Inflammatory macrophage treated with lipopolysaccharide for 1 hour (primary cell): ENCODE results near the gene ANKH.

Experiments
- DNase-seq, 2 donors: peaks; one replicate each; pipeline ENCODE4 v3.0.0-alpha.2; 2020 to 2022

The ANKH gene

GRCh38 chr5:14757850-14758249 lies 113.7 kb downstream of the ANKH start:
- DNase-seq: peak; percentile 47 to 59

GRCh38 chr5:14756478-14756877 lies 115.1 kb downstream of the ANKH start:
- DNase-seq: no peak

GRCh38 chr5:14753947-14754346 lies 117.6 kb downstream of the ANKH start:
- no peak for DNase-seq

GRCh38 chr5:14753292-14753691 lies 118.3 kb downstream of the ANKH start:
- DNase-seq: no peak

GRCh38 chr5:14752497-14753071 lies 119.0 kb downstream of the ANKH start:
- DNase-seq: no peak

GRCh38 chr5:14750712-14751111 lies 120.9 kb downstream of the ANKH start:
- no peak for DNase-seq

GRCh38 chr5:14749579-14750101 lies 121.9 kb downstream of the ANKH start:
- no peak for DNase-seq

GRCh38 chr5:14748180-14748900 lies 123.2 kb downstream of the ANKH start:
- DNase-seq: no peak

GRCh38 chr5:14745753-14746152 lies 125.8 kb downstream of the ANKH start:
- DNase-seq: no peak

GRCh38 chr5:14745188-14745563 lies 126.4 kb downstream of the ANKH start:
- no peak for DNase-seq

- DNase-seq: no peak
Measured at GRCh38 chr5:14744296-14745187, 127.0 kb downstream of the ANKH start.

- DNase-seq: no peak
Measured at GRCh38 chr5:14743601-14744295, 127.8 kb downstream of the ANKH start.

GRCh38 chr5:14742498-14742897 lies 129.1 kb downstream of the ANKH start:
- DNase-seq: no peak

- DNase-seq: no peak
Measured at GRCh38 chr5:14741801-14742440, 129.7 kb downstream of the ANKH start.

- no peak for DNase-seq
Measured at GRCh38 chr5:14741131-14741530, 130.4 kb downstream of the ANKH start.

- no peak for DNase-seq
Measured at GRCh38 chr5:14739981-14740380, 131.6 kb downstream of the ANKH start.

GRCh38 chr5:14739538-14739937 lies 132.0 kb downstream of the ANKH start:
- DNase-seq: peak; percentile 11 to 24

- DNase-seq: no peak
Measured at GRCh38 chr5:14738050-14738449, 133.5 kb downstream of the ANKH start.

- no peak for DNase-seq
Measured at GRCh38 chr5:14737291-14737690, 134.3 kb downstream of the ANKH start.

GRCh38 chr5:14735944-14736343 lies 135.6 kb downstream of the ANKH start:
- DNase-seq: peak in 1 of 2 donors; percentile 28

- DNase-seq: no peak
Measured at GRCh38 chr5:14734396-14734795, 137.2 kb downstream of the ANKH start.

- no peak for DNase-seq
Measured at GRCh38 chr5:14733661-14734060, 137.9 kb downstream of the ANKH start.
